Measurements from ENCODE around the gene SH2D5. TPM values are rescaled to one million over a fixed set of nuclear protein-coding genes. Genes with fewer than 3 reads are reported as not detected.

Gene SH2D5
- total RNA-seq, 1 donor from 2014 or later = 0.75 TPM

- Mint-ChIP-seq H3K27me3 (ENCODE audit: low read depth) (peaks cover 4% of the 10 kb centered on the region), H3K9me3 (ENCODE audit: low read depth) (no peaks in the 10 kb centered on the region), H3K4me3 (ENCODE audit: unreplicated experiment) (peak overlapping the region; percentile 70), H3K27ac (ENCODE audit: unreplicated experiment) (no peak overlapping the region), H3K36me3 (ENCODE audit: low read depth) (peaks cover 3% of the 10 kb centered on the region), H3K4me1 (ENCODE audit: low read depth) (peaks cover 17% of the 10 kb centered on the region)
- DNase-seq (ENCODE audit: low spot score) = peak; percentile 84
- no peak for TF ChIP-seq CTCF (IDR thresholded peaks at IDR 0.05)
Observed at GRCh38 chr1:20731057-20731991, 1.2 kb downstream of the SH2D5 start.

- Mint-ChIP-seq H3K27ac (ENCODE audit: unreplicated experiment) (peak overlapping the region; percentile 27), H3K4me3 (ENCODE audit: unreplicated experiment) (no peak overlapping the region), H3K4me1 (ENCODE audit: low read depth) (peaks cover 17% of the 10 kb centered on the region), H3K36me3 (ENCODE audit: low read depth) (no peaks in the 10 kb centered on the region), H3K9me3 (ENCODE audit: low read depth) (no peaks in the 10 kb centered on the region), H3K27me3 (ENCODE audit: low read depth) (peaks cover 4% of the 10 kb centered on the region)
- TF ChIP-seq CTCF (IDR thresholded peaks at IDR 0.05) = no peak
- no peak for DNase-seq (ENCODE audit: low spot score)
Observed at GRCh38 chr1:20730690-20731056, 1.8 kb downstream of the SH2D5 start.

- H3K4me3 Mint-ChIP-seq (ENCODE audit: unreplicated experiment) = no peak overlapping the region
- no peak for TF ChIP-seq CTCF (IDR thresholded peaks at IDR 0.05)
- peak; percentile 50 for DNase-seq (ENCODE audit: low spot score)
- H3K27me3 Mint-ChIP-seq (ENCODE audit: low read depth) = peaks cover 4% of the 10 kb centered on the region
- H3K36me3 Mint-ChIP-seq (ENCODE audit: low read depth) = no peaks in the 10 kb centered on the region
- H3K27ac Mint-ChIP-seq (ENCODE audit: unreplicated experiment) = no peak overlapping the region
- peaks cover 17% of the 10 kb centered on the region for H3K4me1 Mint-ChIP-seq (ENCODE audit: low read depth)
- no peaks in the 10 kb centered on the region for H3K9me3 Mint-ChIP-seq (ENCODE audit: low read depth)
Observed at GRCh38 chr1:20729990-20730689, 2.4 kb downstream of the SH2D5 start.

DNA sequence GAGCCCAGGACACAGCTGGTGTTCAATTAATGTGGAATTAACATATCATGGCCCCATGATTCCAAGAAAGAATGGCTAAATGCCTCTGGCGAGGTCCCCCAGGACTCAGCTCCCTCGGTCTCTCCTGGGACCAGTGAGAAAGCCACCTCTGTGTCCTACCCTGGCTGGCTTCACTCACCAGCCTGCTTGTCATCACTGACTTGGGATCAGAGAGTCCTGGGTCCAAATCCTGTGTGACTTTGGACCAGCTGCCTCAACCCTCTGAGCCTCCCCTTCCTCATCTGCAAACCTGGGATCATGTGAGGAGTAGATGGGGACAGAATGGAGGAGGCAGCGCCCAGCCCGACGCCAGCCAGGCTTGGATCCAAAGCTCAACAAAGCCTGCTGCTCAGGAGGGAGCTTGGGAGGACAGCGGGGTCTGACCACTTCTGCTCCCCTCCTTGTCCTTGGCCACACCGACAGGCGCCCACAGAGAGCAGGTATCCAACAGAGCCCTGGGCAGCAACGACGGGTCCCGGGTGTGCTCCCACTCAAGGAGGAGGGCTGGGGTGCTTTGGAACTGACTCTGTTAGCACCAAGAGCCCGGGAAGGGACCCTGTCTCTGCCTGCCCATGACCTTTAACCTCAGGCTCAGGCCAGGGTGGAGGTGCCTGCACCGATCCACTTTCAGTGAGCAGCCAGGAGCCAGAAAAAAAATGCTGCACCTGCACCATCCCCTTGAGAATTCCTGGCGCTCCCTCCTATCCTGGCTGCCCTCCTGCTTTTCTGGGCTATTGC is 3.2 kb downstream of the SH2D5 start:
- Mint-ChIP-seq H3K4me1 (ENCODE audit: low read depth) (peaks cover 17% of the 10 kb centered on the region), H3K27me3 (ENCODE audit: low read depth) (peaks cover 4% of the 10 kb centered on the region), H3K4me3 (ENCODE audit: unreplicated experiment) (no peak overlapping the region), H3K27ac (ENCODE audit: unreplicated experiment) (no peak overlapping the region), H3K9me3 (ENCODE audit: low read depth) (no peaks in the 10 kb centered on the region), H3K36me3 (ENCODE audit: low read depth) (no peaks in the 10 kb centered on the region)
- DNase-seq (ENCODE audit: low spot score) = peak; percentile 79
- no peak for TF ChIP-seq CTCF (IDR thresholded peaks at IDR 0.05)

Data from chondrocyte (in vitro differentiated cells).